Myocyte (in vitro differentiated cells): ENCODE data around the gene LBH. TPM values are rescaled to one million over a fixed set of nuclear protein-coding genes. Genes with fewer than 3 reads are reported as not detected.
A peak's percentile ranks its signal among the peaks of the same experiment; 100 is the strongest.

Source experiments
- DNase-seq: peaks from one replicate; pipeline ENCODE4 v3.0.0-alpha.2; 2012; ENCODE audit warnings: low read depth
- polyA plus RNA-seq: library from polyadenylated mRNA; unstranded; fragments of >200 nt; gene quantifications from one replicate; pipeline ENCODE4 v1.2.1, GENCODE V29; 2012; ENCODE audit warnings: missing spikeins
- total RNA-seq: library from RNA; depleted of rRNA; stranded (reverse); fragments of >200 nt; gene quantifications from 2 replicates; pipeline ENCODE4 v1.2.3, GENCODE V29; 2014

Gene LBH
- total RNA-seq: 28.8 and 130 TPM in 2 replicates
- polyA plus RNA-seq: 42.4 TPM

GRCh38 chr2:30231212-30231995, at the start of gene LBH:
Gene LBH, plus strand, starts transcription at chr2:30231534. Its CDS starts 205 bp downstream, at chr2:30231739.
- peak; percentile 91 for DNase-seq

GRCh38 chr2:30184035-30184434, 47.3 kb upstream of the LBH start:
- no peak for DNase-seq

- DNase-seq: no peak
Measured at GRCh38 chr2:30185178-30185577, 46.2 kb upstream of the LBH start.

GRCh38 chr2:30188292-30188691, 43.0 kb upstream of the LBH start:
- no peak for DNase-seq

- no peak for DNase-seq
Measured at GRCh38 chr2:30190637-30191036, 40.7 kb upstream of the LBH start.

- DNase-seq: no peak
Measured at GRCh38 chr2:30191107-30191506, 40.2 kb upstream of the LBH start.

- no peak for DNase-seq
Measured at GRCh38 chr2:30191819-30192271, 39.5 kb upstream of the LBH start.

- DNase-seq: no peak
Measured at GRCh38 chr2:30192314-30192713, 39.0 kb upstream of the LBH start.

- DNase-seq: no peak
Measured at GRCh38 chr2:30193104-30193681, 38.1 kb upstream of the LBH start.

- no peak for DNase-seq
Measured at GRCh38 chr2:30194421-30194820, 36.9 kb upstream of the LBH start.

GRCh38 chr2:30195016-30195415, 36.3 kb upstream of the LBH start:
- DNase-seq: no peak

GRCh38 chr2:30197570-30198192, 33.7 kb upstream of the LBH start:
- no peak for DNase-seq

- DNase-seq: no peak
Measured at GRCh38 chr2:30201990-30202389, 29.3 kb upstream of the LBH start.

GRCh38 chr2:30203156-30203555, 28.2 kb upstream of the LBH start:
- no peak for DNase-seq

GRCh38 chr2:30204281-30204680, 27.1 kb upstream of the LBH start:
- DNase-seq: no peak

- no peak for DNase-seq
Measured at GRCh38 chr2:30205456-30205855, 25.9 kb upstream of the LBH start.

- DNase-seq: no peak
Measured at GRCh38 chr2:30206461-30207430, 24.6 kb upstream of the LBH start.

GRCh38 chr2:30208453-30208852, 22.9 kb upstream of the LBH start:
- DNase-seq: peak; percentile 75

GRCh38 chr2:30209227-30209626, 22.1 kb upstream of the LBH start:
- DNase-seq: no peak

- no peak for DNase-seq
Measured at GRCh38 chr2:30213326-30213725, 18.0 kb upstream of the LBH start.

GRCh38 chr2:30213907-30214463, 17.3 kb upstream of the LBH start:
- no peak for DNase-seq
